ENCODE results near the gene NFATC2IP.

Gene NFATC2IP

GRCh38 chr16:29011112-29011511 is 60.4 kb downstream of the NFATC2IP start:
- Histone ChIP-seq H3K27me3 (replicated peaks; ENCODE audit: insufficient read depth, low read length) (no peaks in the 10 kb centered on the region), H3K36me3 (replicated peaks; ENCODE audit: insufficient read depth, low read length) (no peaks in the 10 kb centered on the region), H3K27ac (ENCODE audit: low read length) (no peak overlapping the region), H3K9me3 (replicated peaks; ENCODE audit: insufficient read depth, low read length) (no peaks in the 10 kb centered on the region), H3K9ac (ENCODE audit: low read length) (no peak overlapping the region), H4K20me1 (ENCODE audit: insufficient read depth, low read length) (no peaks in the 10 kb centered on the region), H3F3A (ENCODE audit: insufficient read depth, low read length) (no peaks in the 10 kb centered on the region), H2AFZ (ENCODE audit: low read length) (no peak overlapping the region), H3K9me2 (replicated peaks; ENCODE audit: insufficient read depth, low read length) (no peaks in the 10 kb centered on the region), H3K79me2 (ENCODE audit: low read length) (no peaks in the 10 kb centered on the region), H3K4me1 (ENCODE audit: low read length) (no peaks in the 10 kb centered on the region), H3K4me3 (ENCODE audit: low read length) (no peak overlapping the region), H3K4me2 (ENCODE audit: low read depth, low read length) (no peak overlapping the region)
- no peak for DNase-seq
- no peak for TF ChIP-seq EZH2phosphoT487 (IDR thresholded peaks at IDR 0.05; ENCODE audit: low read length)
- TF ChIP-seq EZH2 (optimal IDR thresholded peaks at IDR 0.05; ENCODE audit: low read depth, low read length), result no peak
- no peak for TF ChIP-seq CTCF (IDR thresholded peaks at IDR 0.05; ENCODE audit: low read length)

GRCh38 chr16:29011851-29012250 is 61.1 kb downstream of the NFATC2IP start:
- no peak for TF ChIP-seq EZH2 (optimal IDR thresholded peaks at IDR 0.05; ENCODE audit: low read depth, low read length)
- no peak for TF ChIP-seq EZH2phosphoT487 (IDR thresholded peaks at IDR 0.05; ENCODE audit: low read length)
- no peak for TF ChIP-seq CTCF (IDR thresholded peaks at IDR 0.05; ENCODE audit: low read length)

GRCh38 chr16:29012913-29013553 is 62.3 kb downstream of the NFATC2IP start:
- H3K4me1 ChIP-seq (ENCODE audit: low read length), result no peaks in the 10 kb centered on the region

More at GRCh38 chr16:29011851-29012250, 61.1 kb downstream of the NFATC2IP start:
- Histone ChIP-seq H3K27me3 (replicated peaks; ENCODE audit: insufficient read depth, low read length) (no peaks in the 10 kb centered on the region), H3F3A (ENCODE audit: insufficient read depth, low read length) (no peaks in the 10 kb centered on the region), H3K9me3 (replicated peaks; ENCODE audit: insufficient read depth, low read length) (no peaks in the 10 kb centered on the region), H3K9ac (ENCODE audit: low read length) (no peak overlapping the region), H3K27ac (ENCODE audit: low read length) (no peak overlapping the region), H4K20me1 (ENCODE audit: insufficient read depth, low read length) (no peaks in the 10 kb centered on the region), H3K9me2 (replicated peaks; ENCODE audit: insufficient read depth, low read length) (no peaks in the 10 kb centered on the region), H3K4me2 (ENCODE audit: low read depth, low read length) (no peak overlapping the region), H2AFZ (ENCODE audit: low read length) (no peak overlapping the region), H3K4me1 (ENCODE audit: low read length) (no peaks in the 10 kb centered on the region), H3K79me2 (ENCODE audit: low read length) (no peaks in the 10 kb centered on the region), H3K4me3 (ENCODE audit: low read length) (no peak overlapping the region), H3K36me3 (replicated peaks; ENCODE audit: insufficient read depth, low read length) (no peaks in the 10 kb centered on the region)
- no peak for DNase-seq

More at GRCh38 chr16:29012913-29013553, 62.3 kb downstream of the NFATC2IP start:
- no peaks in the 10 kb centered on the region for H3K79me2 ChIP-seq (ENCODE audit: low read length)
- H3K36me3 ChIP-seq (replicated peaks; ENCODE audit: insufficient read depth, low read length), result no peaks in the 10 kb centered on the region
- no peaks in the 10 kb centered on the region for H3K9me3 ChIP-seq (replicated peaks; ENCODE audit: insufficient read depth, low read length)
- no peaks in the 10 kb centered on the region for H3K9me2 ChIP-seq (replicated peaks; ENCODE audit: insufficient read depth, low read length)
- no peak overlapping the region for H3K9ac ChIP-seq (ENCODE audit: low read length)
- no peak for TF ChIP-seq EZH2phosphoT487 (IDR thresholded peaks at IDR 0.05; ENCODE audit: low read length)
- TF ChIP-seq CTCF (IDR thresholded peaks at IDR 0.05; ENCODE audit: low read length), result no peak
- TF ChIP-seq EZH2 (optimal IDR thresholded peaks at IDR 0.05; ENCODE audit: low read depth, low read length), result no peak
- no peak for DNase-seq
- no peak overlapping the region for H3K4me3 ChIP-seq (ENCODE audit: low read length)
- no peaks in the 10 kb centered on the region for H3K27me3 ChIP-seq (replicated peaks; ENCODE audit: insufficient read depth, low read length)
- no peak overlapping the region for H3K27ac ChIP-seq (ENCODE audit: low read length)
- H2AFZ ChIP-seq (ENCODE audit: low read length), result no peak overlapping the region
- no peak overlapping the region for H3K4me2 ChIP-seq (ENCODE audit: low read depth, low read length)
- no peaks in the 10 kb centered on the region for H3F3A ChIP-seq (ENCODE audit: insufficient read depth, low read length)
- no peaks in the 10 kb centered on the region for H4K20me1 ChIP-seq (ENCODE audit: insufficient read depth, low read length)

Data from MM.1S (cell line).